GM21723 (cell line): ENCODE data around the gene EFL1.
"Not testable (repeated sequence)": the region's sequence is repeated elsewhere in the genome, so short reads cannot be mapped to it uniquely, and the experiment has no call there.

ENCODE experiments used
- ATAC-seq: cut with Tn5 transposase; IDR thresholded peaks from one replicate; pipeline ENCODE4 v1.9.1; 2021; ENCODE audit warnings: mild to moderate bottlenecking, moderate library complexity; ENCODE audit not compliant: unreplicated experiment

EFL1 gene

DNA sequence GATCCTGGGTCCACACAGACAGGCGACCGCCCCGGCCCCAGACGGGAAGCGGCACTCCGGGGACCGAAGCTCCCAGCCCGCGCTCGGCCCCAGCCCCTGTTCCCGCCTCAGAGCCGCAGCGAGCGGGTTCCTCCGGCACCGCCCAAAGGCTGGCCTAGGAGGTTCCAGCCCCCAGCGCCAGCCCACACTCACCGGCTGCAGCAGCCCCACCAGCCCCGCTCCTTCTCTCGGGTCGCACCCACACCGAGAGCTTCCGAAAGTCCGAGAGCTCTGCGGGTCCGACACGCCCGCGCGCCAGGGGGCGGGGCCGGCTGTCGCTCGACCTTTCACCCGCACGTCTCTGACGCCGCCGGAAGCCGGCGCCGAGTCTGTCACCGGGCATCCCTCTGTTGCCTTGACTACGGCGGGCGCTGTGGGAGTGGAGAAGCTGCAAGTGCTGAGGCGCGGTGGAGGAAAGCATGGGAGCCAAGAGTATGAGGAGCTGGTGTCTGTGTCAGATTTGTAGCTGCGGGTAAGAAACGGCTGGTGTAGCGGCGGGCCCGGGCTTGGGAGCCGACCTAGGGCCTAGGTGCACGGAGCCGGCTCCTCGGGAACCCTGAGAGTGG is at the start of gene EFL1, which contains the start of gene SAXO2:
EFL1 (minus strand) TSS at position 313 of the 605 bp plus-strand sequence. CDS start 956 bp downstream, outside the sequence.
SAXO2 (plus strand) TSS at position 397 of the 605 bp plus-strand sequence; CDS start at position 459, 62 bp downstream.
- ATAC-seq: peak; percentile 98

DNA sequence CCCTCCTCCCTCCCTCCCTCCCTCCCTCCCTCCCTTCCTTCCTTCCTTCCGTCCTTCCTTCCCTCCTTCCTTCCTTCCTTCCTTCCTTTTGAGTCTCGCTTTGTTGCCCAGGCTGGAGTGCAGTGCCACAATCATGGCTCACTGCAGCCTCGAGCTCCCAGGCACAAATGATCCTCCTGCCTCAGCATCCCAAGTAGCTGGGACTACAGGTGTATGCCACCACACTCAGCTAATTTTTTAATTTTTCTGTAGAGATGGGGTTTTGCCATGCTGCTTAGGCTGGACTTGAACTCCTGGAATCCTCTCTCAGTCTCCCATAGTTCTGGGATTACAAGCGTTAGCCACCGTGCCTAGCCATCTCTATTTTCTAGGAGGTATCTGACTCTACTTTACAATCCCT is 48.8 kb upstream of the EFL1 start:
- not testable (repeated sequence) for ATAC-seq

DNA sequence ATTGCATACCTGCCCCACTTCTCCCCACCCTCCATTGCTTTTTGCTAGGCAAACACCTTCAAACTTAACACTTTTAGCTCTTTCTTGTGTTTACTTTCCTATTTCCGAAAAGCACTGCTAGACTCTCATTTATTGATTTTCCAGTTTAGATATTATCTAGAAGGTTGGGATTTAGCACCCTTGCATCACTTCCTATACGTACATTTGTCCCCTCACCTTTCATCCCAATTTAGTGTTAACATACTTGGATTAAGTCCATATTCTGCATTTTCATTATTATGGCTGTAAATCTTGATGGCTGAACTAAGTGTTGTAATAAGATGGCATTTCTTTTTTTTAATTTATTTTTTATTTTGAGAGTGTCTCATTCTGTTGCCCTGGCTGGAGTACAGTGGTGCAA is 47.3 kb upstream of the EFL1 start:
- no peak for ATAC-seq

DNA sequence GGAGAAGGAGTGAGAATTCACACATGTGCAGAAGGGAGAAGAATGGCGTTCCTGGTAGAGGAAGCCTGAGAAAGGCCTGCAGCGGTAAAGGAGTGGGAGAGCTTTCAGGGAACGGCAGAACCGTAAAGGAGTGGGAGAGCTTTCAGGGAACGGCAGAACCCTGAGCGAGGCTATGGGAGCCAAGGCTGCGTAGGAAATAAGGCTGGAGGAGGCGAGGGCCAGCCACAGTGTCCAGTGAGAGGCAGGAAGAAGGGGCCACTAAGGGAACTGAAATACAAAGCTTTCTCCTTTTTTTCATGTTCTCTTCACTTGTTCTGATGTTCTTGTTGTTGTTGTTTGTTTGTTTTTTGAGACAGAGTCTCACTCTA is 45.2 kb upstream of the EFL1 start:
- no peak for ATAC-seq

DNA sequence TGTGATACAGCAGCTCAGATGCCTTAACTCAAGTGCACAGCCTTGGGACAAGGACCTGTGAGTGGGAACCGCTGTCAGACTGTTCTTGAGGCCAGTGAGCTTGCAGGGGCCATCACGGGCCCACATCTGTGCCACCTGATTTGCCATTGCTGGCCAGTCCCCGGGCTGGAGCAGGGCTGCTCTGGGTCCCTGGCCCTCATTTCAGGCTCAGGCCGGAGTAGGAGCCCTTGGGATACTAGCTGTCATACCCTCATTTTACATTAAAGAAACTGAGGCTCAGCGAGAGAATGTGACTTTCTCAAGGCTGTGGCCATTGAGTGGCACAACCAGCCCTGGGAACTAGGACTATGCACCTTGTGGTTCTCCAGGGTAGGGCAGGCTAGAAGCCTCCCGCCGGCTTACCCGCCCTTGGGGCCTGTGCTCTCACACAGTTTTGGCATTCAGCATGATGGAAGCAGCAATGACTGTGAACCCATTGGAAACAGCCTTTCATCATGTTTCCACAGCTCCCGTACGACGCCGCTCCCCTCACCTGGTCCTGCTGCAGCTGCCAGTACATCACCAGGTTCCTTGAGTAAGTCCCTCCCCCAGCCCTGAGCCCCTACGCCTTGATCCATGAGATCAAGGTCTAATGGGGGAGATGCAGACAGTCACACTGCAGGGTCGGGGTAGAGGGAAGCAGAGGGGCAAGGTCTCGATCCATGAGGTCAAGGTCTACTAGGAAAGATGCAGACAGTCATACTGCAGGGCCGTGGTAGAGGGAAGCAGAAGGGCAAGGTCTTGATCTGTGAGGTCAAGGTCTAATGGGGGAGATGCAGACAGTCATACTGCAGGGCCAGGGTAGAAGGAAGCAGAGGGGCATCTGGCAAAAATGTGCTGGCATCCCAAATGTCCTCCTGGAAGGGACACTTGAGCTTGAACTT is 44.5 kb upstream of the EFL1 start:
- ATAC-seq: no peak

DNA sequence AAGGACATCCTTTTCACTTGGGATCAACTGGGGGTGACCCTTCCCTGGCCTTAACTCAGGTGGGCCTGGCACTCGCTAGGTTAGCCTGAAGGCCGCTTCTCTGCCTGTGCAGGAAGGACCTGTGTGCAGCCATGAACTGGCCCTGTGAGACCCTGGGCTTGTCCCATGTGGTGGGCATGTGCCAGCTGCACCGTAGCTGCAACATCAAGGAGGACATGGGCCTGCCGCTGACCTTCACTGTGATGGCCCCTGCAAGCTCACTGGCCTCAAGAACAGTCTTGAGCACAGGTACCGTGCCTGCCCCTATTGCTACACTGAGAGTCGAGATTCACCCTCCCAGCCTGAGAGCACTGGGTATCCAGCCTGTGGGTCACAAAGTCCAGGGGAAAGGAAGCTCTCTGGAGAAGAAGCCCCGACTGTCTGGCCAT is 43.1 kb upstream of the EFL1 start:
- no peak for ATAC-seq

DNA sequence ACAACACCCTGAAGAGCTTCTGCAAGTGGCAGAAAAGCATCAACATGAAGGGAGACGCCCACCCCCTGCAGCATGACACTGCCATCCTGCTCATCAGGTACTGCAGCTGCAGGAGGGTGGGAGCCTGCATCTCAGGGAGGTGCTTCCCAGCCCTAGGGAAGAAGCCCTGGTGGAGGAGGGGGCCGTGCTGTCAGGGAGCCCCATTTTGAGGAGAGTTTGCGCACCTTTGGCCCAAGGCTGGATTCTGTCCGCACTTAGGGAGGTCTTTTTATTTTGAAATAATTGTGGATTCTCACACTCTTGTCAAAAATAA is 42.2 kb upstream of the EFL1 start:
- no peak for ATAC-seq

DNA sequence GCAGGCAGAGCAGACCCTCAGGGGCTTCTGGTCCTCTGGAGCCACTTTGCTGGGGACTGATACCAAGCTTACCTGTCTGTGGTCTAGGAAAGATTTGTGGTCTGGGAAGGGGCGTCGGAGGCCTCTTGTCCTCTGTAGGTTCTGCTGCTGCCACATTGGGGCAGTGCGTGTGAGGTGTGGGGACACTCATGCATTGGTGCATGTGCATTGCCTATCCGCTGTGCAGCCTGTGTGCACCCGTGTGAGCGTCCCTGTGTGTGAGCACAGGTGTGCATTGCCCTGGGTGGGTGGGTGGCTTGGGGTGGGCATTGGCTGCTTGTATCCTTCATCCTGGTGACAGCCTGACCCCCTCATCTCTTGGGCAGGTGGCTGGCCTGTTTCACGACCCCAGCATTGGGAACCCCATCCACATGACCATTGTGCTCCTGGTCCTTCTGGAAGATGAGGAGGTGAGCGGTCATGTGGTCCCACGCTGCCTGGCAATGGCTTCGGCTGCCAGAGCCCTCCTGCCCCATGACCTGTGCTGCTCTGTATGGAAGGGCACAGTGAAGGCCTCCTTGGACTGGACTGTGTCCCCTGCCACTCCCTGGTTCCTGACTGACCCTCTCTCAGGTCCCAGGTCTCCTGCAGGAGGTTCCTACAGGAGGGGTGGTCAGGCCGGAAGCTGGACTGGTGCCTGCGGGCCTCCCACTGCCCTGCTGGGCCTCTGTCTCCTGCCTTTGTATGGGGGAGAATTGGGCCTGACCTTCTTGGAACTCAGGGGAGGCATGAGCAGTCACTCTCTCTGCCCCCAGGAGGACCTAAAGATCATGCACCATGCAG is 41.6 kb upstream of the EFL1 start:
- ATAC-seq: no peak

DNA sequence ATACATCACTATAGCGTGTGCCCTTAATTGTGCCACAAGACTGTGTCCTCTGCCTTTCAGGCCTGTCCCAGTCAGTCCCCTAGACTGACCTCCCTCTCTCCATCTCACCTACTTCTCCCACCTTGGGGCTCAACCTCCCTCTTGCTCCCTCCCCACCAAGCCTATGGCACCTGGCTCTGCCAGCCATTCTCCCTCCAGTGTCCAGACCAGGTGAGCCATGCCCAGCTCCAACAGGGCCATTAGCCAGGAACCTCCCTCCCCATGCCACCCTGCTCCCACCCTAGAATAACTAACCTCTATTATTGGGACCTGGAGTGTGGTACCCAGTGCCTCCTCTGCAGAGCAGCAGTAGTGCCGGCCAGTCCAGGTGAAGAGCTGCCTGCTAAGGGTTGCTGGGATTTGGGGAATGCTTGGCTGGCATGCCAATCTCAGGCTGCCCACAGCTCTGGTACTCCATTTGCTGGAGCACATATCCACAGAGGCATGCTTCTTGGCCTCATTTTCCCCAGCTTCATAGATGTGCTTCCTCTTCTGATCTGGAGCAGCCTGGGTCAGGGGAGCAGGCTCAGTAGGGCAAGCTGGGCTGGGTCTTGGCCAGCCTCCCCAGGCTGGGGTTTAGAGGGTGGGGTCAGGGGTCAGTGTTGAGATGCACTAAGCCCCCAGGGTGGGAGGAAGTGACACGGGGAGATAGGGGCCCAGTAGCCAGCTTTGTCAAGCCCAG is 38.9 kb upstream of the EFL1 start:
- no peak for ATAC-seq

DNA sequence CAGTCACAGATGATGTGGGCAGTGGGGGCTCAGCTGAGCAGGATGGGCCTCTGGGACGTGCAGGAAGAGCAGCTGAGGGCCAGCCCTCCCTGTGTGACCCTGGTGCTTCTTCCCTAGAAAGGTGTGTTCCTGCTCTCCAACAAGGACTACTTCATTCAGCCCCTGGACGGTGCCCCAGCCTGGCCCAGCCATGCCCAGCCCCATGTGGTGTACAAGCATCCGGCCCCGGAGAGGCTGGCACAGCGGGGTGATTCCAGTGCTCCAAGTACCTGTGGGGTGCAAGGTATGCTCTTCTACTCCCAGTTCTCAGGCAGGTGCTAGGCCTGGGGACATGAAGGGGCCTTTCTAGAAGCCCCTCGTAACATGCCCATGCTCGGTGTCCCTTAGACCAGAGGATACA is 38.3 kb upstream of the EFL1 start:
- no peak for ATAC-seq

DNA sequence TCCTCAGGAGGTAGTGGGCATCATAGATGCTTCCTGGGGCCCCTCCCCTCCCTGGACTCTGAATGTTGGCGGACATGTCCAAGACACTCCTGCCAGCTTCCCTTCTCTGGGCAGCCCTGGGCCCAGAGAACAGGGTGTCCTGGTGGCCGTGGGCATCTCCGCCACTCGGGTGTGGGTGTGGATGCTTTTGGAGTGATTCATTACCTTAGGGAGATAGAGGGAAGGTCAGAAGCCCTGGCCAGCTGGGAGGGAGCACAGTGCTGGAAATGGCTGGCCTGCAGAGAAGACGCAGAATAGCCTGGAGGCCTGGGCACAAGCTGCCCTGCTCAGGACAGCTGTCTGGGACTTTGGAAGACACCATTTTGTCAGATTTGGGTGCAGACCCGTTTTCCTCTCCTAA is 37.8 kb upstream of the EFL1 start:
- ATAC-seq: not testable (repeated sequence)

DNA sequence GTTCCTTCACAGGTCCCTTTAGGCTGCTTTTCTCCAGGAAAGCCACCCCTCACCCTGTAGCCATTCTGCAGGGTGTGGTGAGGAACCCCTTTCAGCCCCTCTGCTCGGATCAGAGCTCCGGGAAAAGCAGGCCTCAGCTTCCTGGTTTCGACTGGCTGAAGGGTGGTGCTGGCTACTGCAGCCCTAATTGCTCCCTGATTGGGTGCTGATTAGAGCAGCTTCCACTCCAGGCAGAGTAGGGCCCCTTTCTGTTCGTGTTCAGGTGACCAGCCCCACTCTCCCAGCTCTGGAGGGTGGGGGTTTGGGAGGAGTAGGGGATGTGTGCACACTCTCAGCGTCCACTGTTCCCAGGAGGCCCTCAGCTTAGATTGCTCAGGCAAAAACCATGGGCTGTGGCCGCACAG is 37.0 kb upstream of the EFL1 start:
- not testable (repeated sequence) for ATAC-seq

DNA sequence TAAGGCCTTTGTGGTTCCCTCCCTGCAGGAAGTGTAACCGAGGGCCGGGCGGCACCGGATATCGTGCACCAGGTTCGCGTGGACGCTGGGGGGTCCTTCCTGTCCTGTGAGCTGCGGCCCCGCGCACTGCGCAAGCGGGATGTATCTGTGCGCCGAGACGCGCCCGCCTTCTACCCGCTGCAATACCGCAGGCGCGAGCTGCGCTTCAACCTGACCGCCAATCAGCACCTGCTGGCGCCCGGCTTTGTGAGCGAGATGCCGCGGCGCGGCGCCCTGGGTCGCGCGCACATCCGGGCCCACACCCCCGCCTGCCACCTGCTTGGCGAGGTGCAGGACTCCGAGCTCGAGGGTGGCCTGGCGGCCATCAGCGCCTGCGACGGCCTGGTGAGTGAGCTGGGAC is 36.0 kb upstream of the EFL1 start:
- ATAC-seq: no peak

DNA sequence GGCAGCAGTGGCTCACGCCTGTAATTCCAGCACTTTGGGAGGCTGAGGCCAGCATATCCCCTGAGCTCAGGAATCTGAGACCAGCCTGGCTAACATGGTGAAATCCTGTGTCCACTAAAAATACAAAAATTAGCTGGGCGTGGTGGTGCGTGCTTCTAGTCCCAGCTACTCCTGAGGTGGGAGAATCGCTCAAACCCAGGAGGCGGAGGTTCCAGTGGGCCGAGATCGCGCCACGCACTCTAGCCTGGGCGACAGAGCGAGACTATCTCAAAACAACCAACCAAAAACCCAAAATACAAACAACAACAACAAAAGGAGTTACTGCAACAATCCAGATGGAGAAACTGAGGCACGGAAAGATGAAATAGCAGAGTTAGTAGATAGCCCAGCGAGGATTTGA is 35.5 kb upstream of the EFL1 start:
- ATAC-seq: no peak

DNA sequence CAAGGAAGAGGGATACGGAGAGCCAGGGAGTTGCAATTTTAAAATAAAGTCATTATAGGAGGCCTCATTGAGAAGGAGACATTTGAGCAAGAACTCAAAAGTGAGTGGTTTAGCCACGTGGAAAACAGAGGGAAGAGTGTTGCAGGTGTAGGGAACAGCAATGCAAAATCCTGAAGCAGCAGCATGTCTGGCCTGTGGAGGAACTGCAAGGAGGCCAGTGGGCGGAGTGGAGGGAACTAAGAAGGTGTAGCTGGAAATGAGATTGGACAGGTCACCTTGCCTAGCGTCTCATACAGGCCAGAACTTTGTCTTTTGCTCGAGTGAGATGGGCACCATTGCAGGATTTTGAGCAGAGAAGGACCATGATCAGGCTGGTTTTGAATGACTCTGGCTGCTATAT is 35.0 kb upstream of the EFL1 start:
- ATAC-seq: no peak

DNA sequence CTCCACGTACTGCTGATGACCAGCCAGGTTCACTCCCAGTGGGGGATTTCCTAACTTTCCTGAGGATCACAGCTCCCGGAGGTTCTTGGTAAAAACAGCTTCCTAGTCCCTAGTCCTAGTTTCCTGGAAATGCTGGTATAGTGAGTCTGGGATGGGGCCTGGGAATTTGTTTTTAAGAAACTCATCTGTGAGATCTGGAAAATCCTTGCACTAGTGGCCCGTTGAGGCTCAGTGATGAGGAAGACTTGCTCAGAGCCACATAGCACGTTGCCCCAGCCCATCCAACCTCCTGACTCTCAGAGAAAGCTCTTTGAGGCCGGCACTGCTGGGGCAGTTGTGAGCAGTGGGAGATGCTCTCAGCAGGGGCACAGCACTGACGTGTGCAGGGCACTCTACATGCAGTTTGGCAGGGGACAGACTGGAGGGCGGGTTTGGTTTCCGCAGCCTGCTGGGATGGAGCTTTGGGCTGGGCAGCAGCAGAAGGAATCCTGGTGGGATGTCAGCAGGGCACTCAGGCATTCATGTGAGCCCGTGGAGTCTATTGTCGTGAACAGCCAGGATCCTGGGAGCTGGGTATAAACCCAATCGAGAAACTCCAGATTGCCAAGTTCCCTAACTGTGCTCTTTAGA is 31.6 kb upstream of the EFL1 start:
- ATAC-seq: no peak

DNA sequence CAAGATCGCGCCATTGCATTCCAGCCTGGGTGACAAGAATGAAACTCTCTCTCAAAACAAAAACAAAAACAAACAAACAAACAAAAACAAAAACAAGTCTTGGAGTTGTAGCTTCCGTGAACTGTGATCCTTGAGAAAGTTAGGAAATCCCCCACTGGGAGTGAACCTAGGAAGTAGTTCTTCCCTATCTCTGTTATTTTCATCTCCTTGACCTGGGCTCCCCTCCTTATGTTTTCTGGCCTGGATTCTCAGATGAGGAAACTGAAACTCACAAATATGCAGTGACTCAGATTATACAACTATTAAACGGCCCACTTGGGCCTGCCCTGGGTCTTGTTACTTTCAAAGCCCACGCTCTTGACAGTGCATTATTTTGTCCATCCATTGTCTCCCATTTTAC is 29.7 kb upstream of the EFL1 start:
- no peak for ATAC-seq

DNA sequence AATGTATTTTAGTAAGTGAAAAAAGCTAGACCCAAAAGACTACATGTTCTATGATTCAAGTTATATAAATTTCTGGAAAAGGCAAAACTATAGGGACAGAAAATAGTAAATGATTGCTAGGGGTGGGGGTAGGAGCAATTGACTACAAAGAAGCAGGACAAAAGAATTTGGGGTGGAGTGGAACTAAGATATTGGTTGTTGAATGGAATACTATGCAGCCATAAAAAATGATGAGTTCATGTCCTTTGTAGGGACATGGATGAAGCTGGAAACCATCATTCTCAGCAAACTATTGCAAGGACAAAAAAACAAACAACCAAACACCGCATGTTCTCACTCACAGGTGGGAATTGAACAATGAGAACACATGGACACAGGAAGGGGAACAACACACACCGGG is 25.7 kb upstream of the EFL1 start:
- not testable (repeated sequence) for ATAC-seq

DNA sequence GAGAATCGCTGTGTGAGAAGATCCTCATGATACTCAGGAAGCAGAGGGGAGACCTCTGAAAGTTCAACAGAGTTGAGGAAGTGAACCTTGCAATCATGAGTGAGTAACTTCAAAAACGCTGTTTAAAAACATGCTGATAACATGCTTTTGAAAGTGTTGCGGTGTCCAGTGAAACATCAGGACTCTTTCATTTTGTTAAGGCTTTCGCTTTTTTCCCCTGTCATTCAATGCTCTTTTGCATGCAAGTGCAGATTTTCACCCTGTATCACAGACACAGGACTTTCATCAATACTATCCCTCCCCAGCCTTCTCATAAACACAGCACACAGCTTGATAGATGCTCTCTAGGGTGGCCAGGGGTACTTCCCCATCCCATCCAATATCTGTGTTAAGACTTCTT is 23.9 kb upstream of the EFL1 start:
- peak; percentile 84 for ATAC-seq

DNA sequence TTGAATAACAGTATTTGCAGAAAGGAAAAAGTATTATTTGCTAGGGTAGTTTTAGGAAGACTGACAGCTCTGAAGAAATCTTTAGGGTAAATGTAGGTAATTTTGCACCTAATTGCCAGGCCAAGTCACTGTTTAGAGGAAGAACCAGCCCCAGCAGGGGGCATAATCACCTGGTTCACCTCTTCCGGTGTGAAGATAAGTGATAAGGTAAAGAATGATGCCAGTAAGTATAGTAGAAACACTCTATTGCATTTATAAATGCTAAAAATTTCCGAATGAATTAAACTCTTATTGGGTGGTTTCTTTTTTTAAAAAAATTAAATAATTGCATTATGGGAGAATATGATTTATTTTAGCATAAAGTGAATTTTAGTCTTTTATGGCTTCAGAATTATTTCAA is 21.8 kb upstream of the EFL1 start:
- ATAC-seq: not testable (repeated sequence)
